Mesothelial cell of epicardium (in vitro differentiated cells): ENCODE measurements around the gene PRPF6. TPM values are rescaled to one million over a fixed set of nuclear protein-coding genes. Genes with fewer than 3 reads are reported as not detected.
"Not testable (repeated sequence)": the region's sequence is repeated elsewhere in the genome, so short reads cannot be mapped to it uniquely, and the experiment has no call there.

Experiments
- DNase-seq, 2 experiments: peaks; one replicate each; pipeline ENCODE4 v3.0.0; 2021; ENCODE audit warnings: low spot score in 2 of 2; ENCODE audit not compliant: unreplicated experiment in 2 of 2
- H3K27ac Mint-ChIP-seq: 2 replicates; pipeline ENCODE4 v1.8.0; 2021; ENCODE audit warnings: mixed read lengths
- H3K27me3 Mint-ChIP-seq: 2 replicates; pipeline ENCODE4 v1.8.0; 2021; ENCODE audit warnings: low read depth, mixed read lengths
- H3K36me3 Mint-ChIP-seq: 2 replicates; pipeline ENCODE4 v1.8.0; 2021; ENCODE audit warnings: mixed read lengths
- H3K4me1 Mint-ChIP-seq: 2 replicates; pipeline ENCODE4 v1.8.0; 2021; ENCODE audit warnings: mixed read lengths
- H3K4me3 Mint-ChIP-seq: 2 replicates; pipeline ENCODE4 v1.8.0; 2021; ENCODE audit warnings: mild to moderate bottlenecking, moderate library complexity, mixed read lengths
- H3K9me3 Mint-ChIP-seq: 2 replicates; pipeline ENCODE4 v1.8.0; 2021; ENCODE audit warnings: mixed read lengths
- CTCF ChIP-seq: fragments of 200-600 bp; sonication (generic); IDR thresholded peaks from one replicate; pipeline ENCODE4 v1.5.0; 2021; ENCODE audit warnings: antibody characterized with exemption; ENCODE audit not compliant: unreplicated experiment
- total RNA-seq: library from RNA; stranded (reverse); gene quantifications from 3 replicates; pipeline ENCODE4 v1.2.1, GENCODE V29; 2021

The PRPF6 gene
- total RNA-seq, 1 donor from 2014 or later: 65.9 TPM

GRCh38 chr20:64009811-64010387 lies 29.0 kb downstream of the PRPF6 start:
- no peaks in the 10 kb centered on the region for H3K27me3 Mint-ChIP-seq
- TF ChIP-seq CTCF: no peak
- no peak for DNase-seq
- no peak overlapping the region for H3K27ac Mint-ChIP-seq
- no peaks in the 10 kb centered on the region for H3K4me1 Mint-ChIP-seq
- H3K4me3 Mint-ChIP-seq: no peak overlapping the region
- H3K9me3 Mint-ChIP-seq: peaks cover 12% of the 10 kb centered on the region
- peaks cover 55% of the 10 kb centered on the region for H3K36me3 Mint-ChIP-seq

GRCh38 chr20:64010711-64011237 lies 29.8 kb downstream of the PRPF6 start:
- no peak for TF ChIP-seq CTCF
- DNase-seq: no peak
- peaks cover 52% of the 10 kb centered on the region for H3K36me3 Mint-ChIP-seq
- H3K27ac Mint-ChIP-seq: no peak overlapping the region
- H3K27me3 Mint-ChIP-seq: no peaks in the 10 kb centered on the region
- peaks cover 12% of the 10 kb centered on the region for H3K9me3 Mint-ChIP-seq
- no peaks in the 10 kb centered on the region for H3K4me1 Mint-ChIP-seq
- no peak overlapping the region for H3K4me3 Mint-ChIP-seq

- H3K9me3 Mint-ChIP-seq: peaks cover 12% of the 10 kb centered on the region
- H3K36me3 Mint-ChIP-seq: peaks cover 52% of the 10 kb centered on the region
- H3K4me3 Mint-ChIP-seq: no peak overlapping the region
- no peak overlapping the region for H3K27ac Mint-ChIP-seq
- no peaks in the 10 kb centered on the region for H3K4me1 Mint-ChIP-seq
- no peak for TF ChIP-seq CTCF
- no peak for DNase-seq
- no peaks in the 10 kb centered on the region for H3K27me3 Mint-ChIP-seq
Observed at GRCh38 chr20:64011366-64011779, 30.4 kb downstream of the PRPF6 start.

GRCh38 chr20:64012385-64013154 lies 31.6 kb downstream of the PRPF6 start:
- Mint-ChIP-seq H3K9me3 (peaks cover 12% of the 10 kb centered on the region), H3K36me3 (peaks cover 51% of the 10 kb centered on the region)
- not testable (repeated sequence) for H3K27me3 Mint-ChIP-seq, H3K27ac Mint-ChIP-seq, DNase-seq, H3K4me1 Mint-ChIP-seq, H3K4me3 Mint-ChIP-seq

- DNase-seq: no peak
- TF ChIP-seq CTCF: no peak
- Mint-ChIP-seq H3K27ac (no peak overlapping the region), H3K4me1 (no peaks in the 10 kb centered on the region), H3K4me3 (no peak overlapping the region), H3K9me3 (no peaks in the 10 kb centered on the region), H3K27me3 (no peaks in the 10 kb centered on the region), H3K36me3 (peaks cover 44% of the 10 kb centered on the region)
Observed at GRCh38 chr20:64015635-64016034, 34.7 kb downstream of the PRPF6 start.
